Measurements from ENCODE around the gene ITGB2.

DNA sequence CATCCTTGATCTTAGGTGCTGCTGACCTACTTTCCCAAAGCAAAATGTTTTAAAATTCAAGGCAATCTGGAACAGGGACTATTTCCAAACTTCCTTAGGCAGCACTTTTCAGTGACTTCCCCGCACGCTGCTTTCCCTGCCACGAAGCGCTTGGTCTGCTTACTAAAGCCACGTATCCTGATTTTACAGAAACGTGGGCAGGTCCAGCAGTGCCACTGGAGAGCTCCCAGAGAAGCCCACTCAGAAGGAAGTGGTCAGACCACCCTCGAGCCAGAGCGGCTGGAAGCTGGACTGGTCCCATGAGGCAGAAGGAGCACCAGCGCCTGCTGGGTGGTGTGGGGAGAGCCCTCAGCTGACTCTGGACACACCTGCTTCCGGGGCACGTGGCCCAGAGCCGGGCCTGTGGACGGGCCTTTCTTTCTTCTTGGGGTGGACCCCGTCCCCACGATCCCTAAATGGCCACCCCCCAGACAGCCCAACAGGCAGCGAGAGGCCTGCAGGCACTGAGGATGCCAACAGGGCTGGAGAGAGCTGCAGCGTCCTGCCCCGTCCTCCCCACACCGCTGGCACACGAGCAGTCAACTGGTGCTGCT, 70.4 kb downstream of the ITGB2 start:
- TF ChIP-seq, protein P1, sequence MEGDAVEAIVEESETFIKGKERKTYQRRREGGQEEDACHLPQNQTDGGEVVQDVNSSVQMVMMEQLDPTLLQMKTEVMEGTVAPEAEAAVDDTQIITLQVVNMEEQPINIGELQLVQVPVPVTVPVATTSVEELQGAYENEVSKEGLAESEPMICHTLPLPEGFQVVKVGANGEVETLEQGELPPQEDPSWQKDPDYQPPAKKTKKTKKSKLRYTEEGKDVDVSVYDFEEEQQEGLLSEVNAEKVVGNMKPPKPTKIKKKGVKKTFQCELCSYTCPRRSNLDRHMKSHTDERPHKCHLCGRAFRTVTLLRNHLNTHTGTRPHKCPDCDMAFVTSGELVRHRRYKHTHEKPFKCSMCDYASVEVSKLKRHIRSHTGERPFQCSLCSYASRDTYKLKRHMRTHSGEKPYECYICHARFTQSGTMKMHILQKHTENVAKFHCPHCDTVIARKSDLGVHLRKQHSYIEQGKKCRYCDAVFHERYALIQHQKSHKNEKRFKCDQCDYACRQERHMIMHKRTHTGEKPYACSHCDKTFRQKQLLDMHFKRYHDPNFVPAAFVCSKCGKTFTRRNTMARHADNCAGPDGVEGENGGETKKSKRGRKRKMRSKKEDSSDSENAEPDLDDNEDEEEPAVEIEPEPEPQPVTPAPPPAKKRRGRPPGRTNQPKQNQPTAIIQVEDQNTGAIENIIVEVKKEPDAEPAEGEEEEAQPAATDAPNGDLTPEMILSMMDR (IDR thresholded peaks at IDR 0.05; ENCODE audit: low read length) = no peak
- TF ChIP-seq EZH2 (IDR thresholded peaks at IDR 0.05; ENCODE audit: borderline replicate concordance, low read length) = no peak

Measured in OCI-LY1 (cell line).